Activated CD8-positive, alpha-beta memory T cell treated with anti-CD3 and anti-CD28 coated beads, Interleukin-2, amount 50 U/mL, for 24 hours (primary cell): ENCODE measurements around the gene CELA3B.
"Not testable (repeated sequence)": the region's sequence is repeated elsewhere in the genome, so short reads cannot be mapped to it uniquely, and the experiment has no call there.

Experiments used
- DNase-seq: peaks from one replicate; pipeline ENCODE4 v3.0.0-alpha.2; 2020; ENCODE audit errors: extremely low read depth

Gene CELA3B

GRCh38 chr1:22012752-22013151 is 35.9 kb downstream of the CELA3B start:
- not testable (repeated sequence) for DNase-seq

GRCh38 chr1:22014575-22015206 is 37.9 kb downstream of the CELA3B start:
- not testable (repeated sequence) for DNase-seq

- no peak for DNase-seq
Observed at GRCh38 chr1:22018583-22019559, 42.0 kb downstream of the CELA3B start.

- no peak for DNase-seq
Observed at GRCh38 chr1:22021061-22021460, 44.2 kb downstream of the CELA3B start.

- peak; percentile 57 for DNase-seq
Observed at GRCh38 chr1:22024485-22025367, 47.9 kb downstream of the CELA3B start.

- DNase-seq, result peak; percentile 78
Observed at GRCh38 chr1:22025368-22026155, 48.7 kb downstream of the CELA3B start.

- DNase-seq, result no peak
Observed at GRCh38 chr1:22026924-22027289, 50.1 kb downstream of the CELA3B start.

- DNase-seq, result no peak
Observed at GRCh38 chr1:22030057-22030456, 53.2 kb downstream of the CELA3B start.

GRCh38 chr1:22030473-22030872 is 53.7 kb downstream of the CELA3B start:
- DNase-seq, result no peak

GRCh38 chr1:22031214-22031962 is 54.6 kb downstream of the CELA3B start:
- no peak for DNase-seq

- DNase-seq, result not testable (repeated sequence)
Observed at GRCh38 chr1:22034834-22035233, 58.0 kb downstream of the CELA3B start.

GRCh38 chr1:22037520-22037919 is 60.7 kb downstream of the CELA3B start:
- no peak for DNase-seq

GRCh38 chr1:22038036-22038435 is 61.2 kb downstream of the CELA3B start:
- no peak for DNase-seq
